MCF 10A (cell line): ENCODE measurements around the gene POLR1G. TPM values are rescaled to one million over a fixed set of nuclear protein-coding genes. Genes with fewer than 3 reads are reported as not detected.
"Not testable (repeated sequence)": the region's sequence is repeated elsewhere in the genome, so short reads cannot be mapped to it uniquely, and the experiment has no call there.

Source experiments
- BruUV-seq: library from RNA; stranded (reverse); fragments of 400-500 nt; replicated peaks from 2 replicates; lab custom pipeline; 2021; lab: Mats Ljungman, UMichigan
- CTCF ChIA-PET: fragments of 300-600 bp; sonication (Branson Sonifier 250); formaldehyde crosslinking; extraction: SDS; loops from one replicate; lab custom pipeline; 2021; ENCODE audit warnings: antibody characterized with exemption, inconsistent platforms; lab: Yijun Ruan, JAX
- POLR2A ChIA-PET: fragments of 300-600, 350-650 bp; sonication (Branson Sonifier 250); formaldehyde crosslinking; extraction: SDS; loops from one replicate; lab custom pipeline; 2020; ENCODE audit warnings: antibody characterized with exemption, inconsistent platforms; lab: Yijun Ruan, JAX
- DNase-seq: peaks from one replicate; pipeline ENCODE4 v3.0.0-alpha.2; 2018; ENCODE audit not compliant: unreplicated experiment
- H3K27ac Mint-ChIP-seq: one replicate; pipeline ENCODE4 v1.8.0; 2022; ENCODE audit warnings: mild to moderate bottlenecking, low read depth, mixed read lengths; ENCODE audit not compliant: unreplicated experiment
- H3K27me3 Mint-ChIP-seq: one replicate; pipeline ENCODE4 v1.8.0; 2022; ENCODE audit warnings: mixed read lengths; ENCODE audit not compliant: insufficient read depth, unreplicated experiment
- H3K36me3 Mint-ChIP-seq: one replicate; pipeline ENCODE4 v1.8.0; 2022; ENCODE audit warnings: mild to moderate bottlenecking, moderate library complexity, mixed read lengths; ENCODE audit not compliant: insufficient read depth, unreplicated experiment
- H3K4me1 Mint-ChIP-seq: one replicate; pipeline ENCODE4 v1.8.0; 2022; ENCODE audit warnings: mixed read lengths; ENCODE audit not compliant: insufficient read depth, unreplicated experiment
- H3K4me3 Mint-ChIP-seq: one replicate; pipeline ENCODE4 v1.8.0; 2022; ENCODE audit warnings: mild to moderate bottlenecking, moderate library complexity, mixed read lengths; ENCODE audit not compliant: unreplicated experiment
- H3K9me3 Mint-ChIP-seq: one replicate; pipeline ENCODE4 v1.8.0; 2022; ENCODE audit warnings: mixed read lengths; ENCODE audit not compliant: unreplicated experiment
- intact Hi-C: fragments of 100-400 bp; cut with micrococcal nuclease; formaldehyde crosslinking; loops from 2 replicates; pipeline ENCODE4 v1.14.1; 2022
- total RNA-seq: library from RNA; stranded (reverse); gene quantifications from 2 replicates; pipeline ENCODE4 v1.2.3, GENCODE V29; 2022
- TF ChIP-seq, protein P1 (sequence below): fragments of 200-600 bp; IDR thresholded peaks from one replicate; pipeline ENCODE4 v1.8.0; 2022; ENCODE audit warnings: antibody characterized with exemption, mild to moderate bottlenecking; ENCODE audit not compliant: unreplicated experiment

The POLR1G gene
- total RNA-seq, 1 experiment from 2014 or later = 17.6 TPM

DNA sequence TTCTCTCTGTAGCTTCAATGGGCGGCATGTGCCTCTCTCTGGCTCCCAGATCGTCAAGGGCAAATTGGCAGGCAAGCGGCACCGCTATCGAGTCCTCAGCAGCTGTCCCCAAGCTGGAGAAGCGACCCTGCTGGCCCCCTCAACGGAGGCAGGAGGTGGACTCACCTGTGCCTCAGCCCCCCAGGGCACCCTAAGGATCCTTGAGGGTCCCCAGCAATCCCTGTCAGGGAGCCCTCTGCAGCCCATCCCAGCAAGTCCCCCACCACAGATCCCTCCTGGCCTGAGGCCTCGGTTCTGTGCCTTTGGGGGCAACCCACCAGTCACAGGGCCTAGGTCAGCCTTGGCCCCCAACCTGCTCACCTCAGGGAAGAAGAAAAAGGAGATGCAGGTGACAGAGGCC lies 1.7 kb downstream of the POLR1G start:
- ChIA-PET CTCF (interaction anchor here (1.4 kb wide), 1 partner anchor 78 kb away, joined by 8 read pairs; no protein-coding TSS in a partner anchor), POLR2A (interaction anchor here (1.1 to 2.1 kb wide), 5 partner anchors 8 to 169 kb away, joined by 3 to 10 read pairs (median 6); partner anchors contain the start of gene ERCC1)
- Mint-ChIP-seq H3K27ac (no peak overlapping the region), H3K4me1 (peaks cover 19% of the 10 kb centered on the region), H3K36me3 (peaks cover 38% of the 10 kb centered on the region), H3K9me3 (no peaks in the 10 kb centered on the region), H3K27me3 (no peaks in the 10 kb centered on the region), H3K4me3 (peak overlapping the region; percentile 96)
- no TSS peak for BruUV-seq
- no peak for DNase-seq
- intact Hi-C loops = no loop called here
- TF ChIP-seq, protein P1, sequence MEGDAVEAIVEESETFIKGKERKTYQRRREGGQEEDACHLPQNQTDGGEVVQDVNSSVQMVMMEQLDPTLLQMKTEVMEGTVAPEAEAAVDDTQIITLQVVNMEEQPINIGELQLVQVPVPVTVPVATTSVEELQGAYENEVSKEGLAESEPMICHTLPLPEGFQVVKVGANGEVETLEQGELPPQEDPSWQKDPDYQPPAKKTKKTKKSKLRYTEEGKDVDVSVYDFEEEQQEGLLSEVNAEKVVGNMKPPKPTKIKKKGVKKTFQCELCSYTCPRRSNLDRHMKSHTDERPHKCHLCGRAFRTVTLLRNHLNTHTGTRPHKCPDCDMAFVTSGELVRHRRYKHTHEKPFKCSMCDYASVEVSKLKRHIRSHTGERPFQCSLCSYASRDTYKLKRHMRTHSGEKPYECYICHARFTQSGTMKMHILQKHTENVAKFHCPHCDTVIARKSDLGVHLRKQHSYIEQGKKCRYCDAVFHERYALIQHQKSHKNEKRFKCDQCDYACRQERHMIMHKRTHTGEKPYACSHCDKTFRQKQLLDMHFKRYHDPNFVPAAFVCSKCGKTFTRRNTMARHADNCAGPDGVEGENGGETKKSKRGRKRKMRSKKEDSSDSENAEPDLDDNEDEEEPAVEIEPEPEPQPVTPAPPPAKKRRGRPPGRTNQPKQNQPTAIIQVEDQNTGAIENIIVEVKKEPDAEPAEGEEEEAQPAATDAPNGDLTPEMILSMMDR = no peak

DNA sequence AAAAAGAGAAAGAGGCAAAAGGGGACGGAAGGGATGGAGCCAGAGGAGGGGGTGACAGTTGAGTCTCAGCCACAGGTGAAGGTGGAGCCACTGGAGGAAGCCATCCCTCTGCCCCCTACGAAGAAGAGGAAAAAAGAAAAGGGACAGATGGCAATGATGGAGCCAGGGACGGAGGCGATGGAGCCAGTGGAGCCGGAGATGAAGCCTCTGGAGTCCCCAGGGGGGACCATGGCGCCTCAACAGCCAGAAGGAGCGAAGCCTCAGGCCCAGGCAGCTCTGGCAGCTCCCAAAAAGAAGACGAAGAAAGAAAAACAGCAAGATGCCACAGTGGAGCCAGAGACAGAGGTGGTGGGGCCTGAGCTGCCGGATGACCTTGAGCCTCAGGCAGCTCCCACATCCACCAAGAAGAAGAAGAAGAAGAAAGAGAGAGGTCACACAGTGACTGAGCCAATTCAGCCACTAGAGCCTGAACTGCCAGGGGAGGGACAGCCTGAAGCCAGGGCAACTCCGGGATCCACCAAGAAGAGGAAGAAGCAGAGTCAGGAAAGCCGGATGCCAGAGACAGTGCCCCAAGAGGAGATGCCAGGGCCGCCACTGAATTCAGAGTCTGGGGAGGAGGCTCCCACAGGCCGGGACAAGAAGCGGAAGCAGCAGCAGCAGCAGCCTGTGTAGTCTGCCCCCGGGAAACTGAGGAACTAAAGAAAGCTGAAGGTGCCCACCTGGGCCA lies 2.5 kb downstream of the POLR1G start:
- no peaks in the 10 kb centered on the region for H3K9me3 Mint-ChIP-seq
- ChIA-PET CTCF (interaction anchor here (0.6 to 1.3 kb wide), 6 partner anchors 16 to 97 kb away, joined by 3 to 5 read pairs (median 3); no protein-coding TSS in a partner anchor), POLR2A (interaction anchor here (0.9 to 2.1 kb wide), 2 partner anchors 15 to 60 kb away, joined by 3 to 6 read pairs; partner anchors contain the start of gene ERCC1)
- TF ChIP-seq, protein P1 = no peak
- H3K4me1 Mint-ChIP-seq = peaks cover 11% of the 10 kb centered on the region
- H3K4me3 Mint-ChIP-seq = no peak overlapping the region
- no peaks in the 10 kb centered on the region for H3K27me3 Mint-ChIP-seq
- intact Hi-C loops = no loop called here
- H3K36me3 Mint-ChIP-seq = peaks cover 46% of the 10 kb centered on the region
- H3K27ac Mint-ChIP-seq = no peak overlapping the region
- no peak for DNase-seq
- BruUV-seq = TSS peak; percentile 16

GRCh38 chr19:45409557-45409920 lies 3.1 kb downstream of the POLR1G start:
- POLR2A ChIA-PET = interaction anchor here (0.6 to 0.9 kb wide), 2 partner anchors 60 to 1743 kb away, joined by 3 read pairs; no protein-coding TSS in a partner anchor
- BruUV-seq = no TSS peak
- TF ChIP-seq, protein P1 = no peak
- no peak for DNase-seq
- H3K4me3 Mint-ChIP-seq = no peak overlapping the region
- no peaks in the 10 kb centered on the region for H3K27me3 Mint-ChIP-seq
- intact Hi-C loops = no loop called here
- peaks cover 11% of the 10 kb centered on the region for H3K4me1 Mint-ChIP-seq
- no peak overlapping the region for H3K27ac Mint-ChIP-seq
- no peaks in the 10 kb centered on the region for H3K9me3 Mint-ChIP-seq
- H3K36me3 Mint-ChIP-seq = peaks cover 52% of the 10 kb centered on the region
- CTCF ChIA-PET = interaction anchor here (0.6 to 1.3 kb wide), 6 partner anchors 16 to 96 kb away, joined by 3 to 5 read pairs (median 3); no protein-coding TSS in a partner anchor

- DNase-seq, H3K9me3 Mint-ChIP-seq, H3K27ac Mint-ChIP-seq, POLR2A ChIA-PET, intact Hi-C loops, H3K4me3 Mint-ChIP-seq, H3K27me3 Mint-ChIP-seq, BruUV-seq: not testable (repeated sequence)
- Mint-ChIP-seq H3K36me3 (peaks cover 57% of the 10 kb centered on the region), H3K4me1 (peaks cover 11% of the 10 kb centered on the region)
- CTCF ChIA-PET = interaction anchor here (0.7 to 1.3 kb wide), 3 partner anchors 29 to 138 kb away, joined by 3 read pairs; no protein-coding TSS in a partner anchor
These were observed 3.9 kb downstream of the POLR1G start for GRCh38 chr19:45410330-45410729.
